Measurements from ENCODE around the gene PTK6.

The PTK6 gene

GRCh38 chr20:63536997-63537524 is at the start of gene PTK6:
Gene PTK6, minus strand, starts transcription at chr20:63537376. Its CDS starts 62 bp downstream, at chr20:63537314.
- peak within 1 kb of the TSS in 1 of 2 donors; percentile 56 for H3K27ac ChIP-seq
- no peak for TF ChIP-seq CTCF (IDR thresholded peaks at IDR 0.05)
- H3K4me3 ChIP-seq, result peak within 1 kb of the TSS; percentile 60
- no peak for DNase-seq (ENCODE audit: low spot score)

- no peak overlapping the region for H3K27ac ChIP-seq
- no peak overlapping the region for H3K4me3 ChIP-seq
- no peak for DNase-seq (ENCODE audit: low spot score)
- TF ChIP-seq CTCF (IDR thresholded peaks at IDR 0.05), result no peak
These were observed 49.6 kb upstream of the PTK6 start for GRCh38 chr20:63586797-63587196.

GRCh38 chr20:63585616-63586565 is 48.7 kb upstream of the PTK6 start:
- no peak overlapping the region for H3K27ac ChIP-seq
- TF ChIP-seq CTCF (IDR thresholded peaks at IDR 0.05), result no peak
- DNase-seq (ENCODE audit: low spot score), result no peak

GRCh38 chr20:63582382-63583063 is 45.3 kb upstream of the PTK6 start:
- DNase-seq (ENCODE audit: low spot score), result no peak
- TF ChIP-seq CTCF (IDR thresholded peaks at IDR 0.05), result no peak
- Histone ChIP-seq H3K27ac (no peak overlapping the region), H3K4me3 (no peak overlapping the region)

More at GRCh38 chr20:63585616-63586565, 48.7 kb upstream of the PTK6 start:
- H3K4me3 ChIP-seq, result no peak overlapping the region

- H3K4me3 ChIP-seq, result no peak overlapping the region
- TF ChIP-seq CTCF (IDR thresholded peaks at IDR 0.05), result no peak
- H3K27ac ChIP-seq, result no peak overlapping the region
- DNase-seq (ENCODE audit: low spot score), result no peak
These were observed 43.8 kb upstream of the PTK6 start for GRCh38 chr20:63580796-63581461.

- Histone ChIP-seq H3K4me3 (no peak overlapping the region), H3K27ac (no peak overlapping the region)
- no peak for DNase-seq (ENCODE audit: low spot score)
- no peak for TF ChIP-seq CTCF (IDR thresholded peaks at IDR 0.05)
These were observed 42.0 kb upstream of the PTK6 start for GRCh38 chr20:63579017-63579694.
